ENCODE measurements around the gene ARAP1. TPM values are rescaled to one million over a fixed set of nuclear protein-coding genes. Genes with fewer than 3 reads are reported as not detected.

Gene ARAP1
- total RNA-seq, 4 donors from 2014 or later = 18.3 to 52.0 (median 26.0) TPM

- in situ Hi-C loops (cut with MboI; ENCODE audit: low sequenced_read_pairs in 4 of 4) = no loop called here
- no peak overlapping the region for H3K27ac ChIP-seq
- intact Hi-C loops (cut with DNase I; ENCODE audit: low total_unique reads) = no loop called here
- DNase-seq = no peak
- H3K4me3 ChIP-seq = no peak overlapping the region
- ATAC-seq = no peak
- TF ChIP-seq POLR2A (IDR thresholded peaks at IDR 0.05) = no peak
- TF ChIP-seq, protein P1, sequence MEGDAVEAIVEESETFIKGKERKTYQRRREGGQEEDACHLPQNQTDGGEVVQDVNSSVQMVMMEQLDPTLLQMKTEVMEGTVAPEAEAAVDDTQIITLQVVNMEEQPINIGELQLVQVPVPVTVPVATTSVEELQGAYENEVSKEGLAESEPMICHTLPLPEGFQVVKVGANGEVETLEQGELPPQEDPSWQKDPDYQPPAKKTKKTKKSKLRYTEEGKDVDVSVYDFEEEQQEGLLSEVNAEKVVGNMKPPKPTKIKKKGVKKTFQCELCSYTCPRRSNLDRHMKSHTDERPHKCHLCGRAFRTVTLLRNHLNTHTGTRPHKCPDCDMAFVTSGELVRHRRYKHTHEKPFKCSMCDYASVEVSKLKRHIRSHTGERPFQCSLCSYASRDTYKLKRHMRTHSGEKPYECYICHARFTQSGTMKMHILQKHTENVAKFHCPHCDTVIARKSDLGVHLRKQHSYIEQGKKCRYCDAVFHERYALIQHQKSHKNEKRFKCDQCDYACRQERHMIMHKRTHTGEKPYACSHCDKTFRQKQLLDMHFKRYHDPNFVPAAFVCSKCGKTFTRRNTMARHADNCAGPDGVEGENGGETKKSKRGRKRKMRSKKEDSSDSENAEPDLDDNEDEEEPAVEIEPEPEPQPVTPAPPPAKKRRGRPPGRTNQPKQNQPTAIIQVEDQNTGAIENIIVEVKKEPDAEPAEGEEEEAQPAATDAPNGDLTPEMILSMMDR (IDR thresholded peaks at IDR 0.05 in 4 of 5, conservative IDR thresholded peaks at IDR 0.05 in 1 of 5) = no peak
- H3K4me1 ChIP-seq = peaks cover 4% of the 10 kb centered on the region in 2 donors
- H3K36me3 ChIP-seq = no peaks in the 10 kb centered on the region
- H3K9me3 ChIP-seq = no peaks in the 10 kb centered on the region
- no peaks in the 10 kb centered on the region for H3K27me3 ChIP-seq
Measured at GRCh38 chr11:72661486-72661885, 90.7 kb downstream of the ARAP1 start.

GRCh38 chr11:72658989-72659640 is 93.1 kb downstream of the ARAP1 start:
- Histone ChIP-seq H3K36me3 (no peaks in the 10 kb centered on the region), H3K4me1 (peaks cover 4% of the 10 kb centered on the region in 2 donors), H3K27ac (no peak overlapping the region), H3K9me3 (no peaks in the 10 kb centered on the region), H3K27me3 (no peaks in the 10 kb centered on the region), H3K4me3 (no peak overlapping the region)
- intact Hi-C loops (cut with DNase I; ENCODE audit: low total_unique reads) = no loop called here
- ATAC-seq (no peak), DNase-seq (no peak)
- TF ChIP-seq, protein P1 (IDR thresholded peaks at IDR 0.05 in 4 of 5, conservative IDR thresholded peaks at IDR 0.05 in 1 of 5) = no peak
- TF ChIP-seq POLR2A (IDR thresholded peaks at IDR 0.05) = no peak
- in situ Hi-C loops (cut with MboI; ENCODE audit: low sequenced_read_pairs in 4 of 4) = loop anchor here in 1 of 4 donors (10.0 kb wide), 1 partner anchor 184 kb away; no protein-coding TSS in a partner anchor

GRCh38 chr11:72657411-72658100 is 94.7 kb downstream of the ARAP1 start:
- intact Hi-C loops (cut with DNase I; ENCODE audit: low total_unique reads) = no loop called here
- no peak overlapping the region for H3K4me3 ChIP-seq
- H3K36me3 ChIP-seq = no peaks in the 10 kb centered on the region
- no peaks in the 10 kb centered on the region for H3K9me3 ChIP-seq
- DNase-seq = no peak
- in situ Hi-C loops (cut with MboI; ENCODE audit: low sequenced_read_pairs in 4 of 4) = loop anchor here in 1 of 4 donors (10.0 kb wide), 1 partner anchor 183 kb away; no protein-coding TSS in a partner anchor
- no peaks in the 10 kb centered on the region for H3K27me3 ChIP-seq
- TF ChIP-seq, protein P1 (IDR thresholded peaks at IDR 0.05 in 4 of 5, conservative IDR thresholded peaks at IDR 0.05 in 1 of 5) = no peak
- TF ChIP-seq POLR2A (IDR thresholded peaks at IDR 0.05) = no peak
- no peak for ATAC-seq
- no peak overlapping the region for H3K27ac ChIP-seq
- peaks cover 4% of the 10 kb centered on the region in 2 donors for H3K4me1 ChIP-seq

DNA sequence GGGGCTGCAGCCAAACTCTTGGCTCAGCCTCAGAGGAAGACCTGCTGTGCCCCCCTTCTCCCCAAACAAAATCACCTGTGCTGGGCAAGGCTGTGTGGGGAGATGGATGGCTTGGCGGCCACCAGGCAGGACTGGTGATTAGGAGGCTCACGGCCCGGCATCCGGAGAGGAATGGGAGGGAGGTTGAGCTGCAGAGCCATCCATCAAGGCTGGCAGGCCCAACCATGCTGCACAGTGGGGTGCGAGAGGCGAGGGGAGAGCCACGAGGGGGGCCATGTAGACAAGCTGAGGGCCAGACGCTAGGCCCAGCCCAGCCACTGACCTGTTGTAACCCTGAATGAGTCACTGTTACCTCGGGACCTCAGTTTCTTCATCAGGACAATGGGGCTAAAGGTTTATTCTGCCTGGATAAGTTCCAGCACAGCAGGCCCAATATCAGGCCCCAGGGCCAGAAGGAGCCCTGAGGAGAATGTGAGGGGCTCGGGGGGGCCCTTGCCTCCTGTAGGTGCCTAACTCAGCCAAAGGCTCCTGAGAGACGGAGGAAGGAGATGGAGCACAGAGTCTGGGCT is 96.2 kb downstream of the ARAP1 start:
- peaks cover 4% of the 10 kb centered on the region in 2 donors for H3K4me1 ChIP-seq
- no peak for TF ChIP-seq POLR2A (IDR thresholded peaks at IDR 0.05)
- no peak overlapping the region for H3K4me3 ChIP-seq
- no peaks in the 10 kb centered on the region for H3K36me3 ChIP-seq
- intact Hi-C loops (cut with DNase I; ENCODE audit: low total_unique reads) (no loop called here), in situ Hi-C loops (cut with MboI; ENCODE audit: low sequenced_read_pairs in 4 of 4) (loop anchor here in 1 of 4 donors (10.0 kb wide), 1 partner anchor 181 kb away; no protein-coding TSS in a partner anchor)
- DNase-seq (no peak), ATAC-seq (no peak)
- no peaks in the 10 kb centered on the region for H3K27me3 ChIP-seq
- H3K27ac ChIP-seq = no peak overlapping the region
- H3K9me3 ChIP-seq = no peaks in the 10 kb centered on the region

DNA sequence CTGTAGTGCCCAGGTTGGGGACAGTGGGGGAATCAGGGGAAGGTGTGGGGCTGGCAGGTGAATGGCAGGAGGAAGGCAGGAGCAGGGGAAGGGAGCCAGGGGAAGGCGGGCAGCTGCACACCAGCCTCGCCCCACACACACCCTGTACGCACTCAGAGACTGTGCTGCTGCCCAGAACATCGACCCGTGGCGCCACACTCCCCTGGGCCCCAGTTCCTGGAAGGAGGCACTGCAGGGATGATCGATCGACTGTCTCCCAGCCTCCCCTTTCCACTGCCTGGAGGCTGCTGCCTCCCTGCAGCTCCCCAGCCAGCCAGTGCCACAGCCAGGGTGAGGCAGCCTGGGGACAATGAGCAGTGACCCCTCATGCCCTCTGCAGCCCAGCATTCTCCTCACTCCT is 97.2 kb downstream of the ARAP1 start:
- H3K27ac ChIP-seq = no peak overlapping the region
- intact Hi-C loops (cut with DNase I; ENCODE audit: low total_unique reads) (no loop called here), in situ Hi-C loops (cut with MboI; ENCODE audit: low sequenced_read_pairs in 4 of 4) (loop anchor here in 1 of 4 donors (10.0 kb wide), 1 partner anchor 180 kb away; no protein-coding TSS in a partner anchor)
- peaks cover 4% of the 10 kb centered on the region in 2 donors for H3K4me1 ChIP-seq
- H3K27me3 ChIP-seq = no peaks in the 10 kb centered on the region
- no peaks in the 10 kb centered on the region for H3K36me3 ChIP-seq
- H3K4me3 ChIP-seq = no peak overlapping the region
- DNase-seq = no peak
- no peak for TF ChIP-seq POLR2A (IDR thresholded peaks at IDR 0.05)
- TF ChIP-seq, protein P1 (IDR thresholded peaks at IDR 0.05 in 4 of 5, conservative IDR thresholded peaks at IDR 0.05 in 1 of 5) = no peak
- ATAC-seq = no peak
- H3K9me3 ChIP-seq = no peaks in the 10 kb centered on the region

Measured in gastrocnemius medialis (tissue), 4 donors.